Retinal pigment epithelial cell (primary cell): ENCODE results near the gene TEAD1.

Source experiments
- DNase-seq: peaks from one replicate; pipeline ENCODE4 v3.0.0-alpha.2; 2010; ENCODE audit warnings: low read depth
- H3K4me3 ChIP-seq: 2 replicates; pipeline ENCODE4 v1.5.1; 2011; ENCODE audit warnings: mild to moderate bottlenecking, low read length, control low read depth, moderate library complexity
- CTCF ChIP-seq: conservative IDR thresholded peaks from 2 replicates; pipeline ENCODE4 v1.5.1; 2011; ENCODE audit warnings: low read depth, low read length, control low read depth, inconsistent platforms

Gene TEAD1

GRCh38 chr11:12893787-12894672 is 219.8 kb downstream of the TEAD1 start:
- DNase-seq, result peak; percentile 50
- peak; percentile 86 for TF ChIP-seq CTCF
- H3K4me3 ChIP-seq, result no peak overlapping the region

- DNase-seq, result no peak
- no peak overlapping the region for H3K4me3 ChIP-seq
Observed at GRCh38 chr11:12897390-12897789, 223.2 kb downstream of the TEAD1 start.

GRCh38 chr11:12897867-12898266 is 223.6 kb downstream of the TEAD1 start:
- H3K4me3 ChIP-seq, result no peak overlapping the region
- no peak for TF ChIP-seq CTCF

More at GRCh38 chr11:12897390-12897789, 223.2 kb downstream of the TEAD1 start:
- TF ChIP-seq CTCF, result no peak

GRCh38 chr11:12900496-12900895 is 226.3 kb downstream of the TEAD1 start:
- no peak for TF ChIP-seq CTCF
- peak; percentile 91 for DNase-seq
- no peak overlapping the region for H3K4me3 ChIP-seq

More at GRCh38 chr11:12897867-12898266, 223.6 kb downstream of the TEAD1 start:
- no peak for DNase-seq

- no peak for TF ChIP-seq CTCF
- H3K4me3 ChIP-seq, result no peak overlapping the region
- DNase-seq, result no peak
Observed at GRCh38 chr11:12901272-12901671, 227.1 kb downstream of the TEAD1 start.

GRCh38 chr11:12901874-12902481 is 227.8 kb downstream of the TEAD1 start:
- no peak overlapping the region for H3K4me3 ChIP-seq
- no peak for TF ChIP-seq CTCF
- DNase-seq, result no peak
